Activated T-cell treated with anti-CD3 and anti-CD28 coated beads for 4 hours (primary cell): ENCODE results near the gene NEDD4L.

ENCODE experiments used
- DNase-seq: peaks from one replicate; pipeline ENCODE4 v3.0.0-alpha.2; 2020

NEDD4L gene

DNA sequence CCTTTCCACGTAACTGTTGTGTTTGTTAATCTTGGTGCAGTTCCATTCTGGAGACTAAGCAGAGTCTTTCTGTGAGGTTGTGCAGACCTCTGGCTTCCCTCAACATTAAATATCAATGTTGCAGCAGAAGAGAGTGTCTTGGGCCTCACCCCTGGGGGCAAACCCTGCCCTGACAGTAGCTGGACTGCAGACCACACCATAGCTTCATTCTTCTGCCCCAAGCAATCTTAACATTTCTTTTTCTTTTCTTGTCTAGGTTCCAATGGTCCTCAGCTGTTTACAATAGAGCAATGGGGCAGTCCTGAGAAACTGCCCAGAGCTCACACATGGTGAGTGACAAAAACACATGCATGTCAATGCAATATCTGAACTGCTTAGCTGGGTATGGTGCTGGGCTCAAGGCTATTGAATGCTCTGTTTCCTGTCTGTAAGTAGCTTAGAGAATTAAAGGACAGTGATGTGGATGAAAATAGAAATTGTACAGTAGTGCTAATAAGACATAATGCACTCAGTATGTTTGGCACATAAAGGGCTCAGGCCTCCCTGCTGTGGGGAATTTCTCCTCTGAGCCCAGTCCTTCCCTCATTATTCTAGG, 347.3 kb downstream of the NEDD4L start:
- no peak for DNase-seq

GRCh38 chr18:58391932-58392323, 347.9 kb downstream of the NEDD4L start:
- no peak for DNase-seq

- no peak for DNase-seq
Measured at GRCh38 chr18:58392324-58393000, 348.4 kb downstream of the NEDD4L start.

DNA sequence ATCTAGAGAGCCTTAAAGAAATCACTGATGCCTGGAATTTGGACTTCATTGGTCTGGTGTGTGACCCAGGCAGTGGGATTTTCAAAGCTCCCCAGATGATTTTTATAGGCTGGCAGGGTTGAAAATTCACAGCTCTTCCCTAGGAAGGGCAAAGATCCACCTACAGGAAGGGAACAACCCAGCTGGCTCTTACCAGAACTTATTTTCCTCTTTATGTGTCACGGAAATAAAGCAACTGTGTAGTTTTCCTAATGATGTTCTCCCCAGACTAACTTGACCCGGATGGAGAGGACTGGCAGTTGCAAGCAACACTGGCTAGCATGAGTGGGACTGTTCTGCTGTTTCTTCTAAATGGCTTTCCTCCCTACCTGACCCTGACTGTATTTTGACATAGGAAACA, 349.3 kb downstream of the NEDD4L start:
- DNase-seq, result no peak

GRCh38 chr18:58394046-58394445, 350.0 kb downstream of the NEDD4L start:
- DNase-seq, result no peak

GRCh38 chr18:58394602-58395425, 350.8 kb downstream of the NEDD4L start:
- no peak for DNase-seq

- DNase-seq, result no peak
Measured at GRCh38 chr18:58396144-58396543, 352.1 kb downstream of the NEDD4L start.

GRCh38 chr18:58396966-58397365, 352.9 kb downstream of the NEDD4L start:
- no peak for DNase-seq

DNA sequence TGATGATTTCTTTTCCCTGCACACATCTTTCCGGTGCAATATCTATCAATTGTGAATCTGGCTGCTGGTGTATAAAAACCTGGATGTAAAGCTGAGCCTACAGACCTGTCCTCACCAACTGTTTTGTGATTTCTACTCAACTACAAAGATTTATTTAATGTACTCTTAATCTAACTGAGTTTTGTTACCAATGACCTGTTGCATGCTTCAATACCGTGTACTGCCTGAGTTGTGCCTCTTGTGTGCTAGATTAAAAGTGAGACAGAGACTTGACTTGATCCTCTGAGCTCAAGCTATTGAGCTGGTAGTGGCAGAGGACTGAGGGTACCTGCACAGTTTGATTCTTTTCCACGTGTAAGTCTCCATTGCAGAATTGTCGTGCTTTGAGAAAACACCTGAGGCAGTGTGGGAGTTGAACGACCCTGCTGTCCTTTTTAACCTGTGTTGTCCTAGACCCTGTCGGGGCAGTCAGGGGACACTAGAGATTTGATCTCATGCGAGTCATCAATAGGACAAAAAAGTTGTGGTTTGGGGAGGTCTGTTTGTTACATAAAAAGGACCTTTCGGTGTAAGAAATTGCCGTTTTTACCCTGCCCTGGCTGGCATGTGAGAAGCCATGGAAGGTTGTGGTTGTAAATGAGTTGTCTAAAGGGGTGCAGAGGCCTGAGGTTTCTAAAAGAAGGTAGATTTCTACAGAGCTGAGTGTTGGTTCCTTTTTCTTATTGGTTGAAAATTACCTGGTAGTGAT, 353.5 kb downstream of the NEDD4L start:
- DNase-seq, result no peak

- no peak for DNase-seq
Measured at GRCh38 chr18:58398648-58399398, 354.8 kb downstream of the NEDD4L start.

DNA sequence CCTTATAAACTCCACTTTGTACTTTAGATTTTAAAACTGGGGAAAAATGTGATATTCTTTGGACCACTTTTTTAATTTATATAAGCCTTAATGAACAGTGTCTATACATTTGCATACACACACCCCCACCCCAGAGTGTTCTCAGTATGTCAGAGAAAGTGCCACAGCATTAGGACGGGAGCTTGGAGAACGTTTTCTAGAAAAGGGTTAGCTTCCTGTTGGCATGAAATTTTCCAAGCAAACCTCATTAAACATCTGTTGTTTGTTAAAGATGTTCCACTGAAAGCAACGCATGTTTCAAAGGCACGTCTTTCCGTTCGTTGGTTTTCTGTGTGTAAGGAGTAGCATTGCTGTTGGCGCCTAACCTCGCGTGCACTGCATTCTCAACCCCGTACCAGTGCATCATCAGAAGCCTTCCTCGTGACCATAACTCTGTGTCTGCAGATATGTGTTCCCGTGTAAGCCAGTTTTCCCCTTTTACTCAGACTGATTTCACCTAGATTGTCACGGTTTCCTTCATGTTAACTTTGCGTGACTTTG, 356.4 kb downstream of the NEDD4L start:
- no peak for DNase-seq

GRCh38 chr18:58401191-58401590, 357.2 kb downstream of the NEDD4L start:
- DNase-seq, result no peak

DNA sequence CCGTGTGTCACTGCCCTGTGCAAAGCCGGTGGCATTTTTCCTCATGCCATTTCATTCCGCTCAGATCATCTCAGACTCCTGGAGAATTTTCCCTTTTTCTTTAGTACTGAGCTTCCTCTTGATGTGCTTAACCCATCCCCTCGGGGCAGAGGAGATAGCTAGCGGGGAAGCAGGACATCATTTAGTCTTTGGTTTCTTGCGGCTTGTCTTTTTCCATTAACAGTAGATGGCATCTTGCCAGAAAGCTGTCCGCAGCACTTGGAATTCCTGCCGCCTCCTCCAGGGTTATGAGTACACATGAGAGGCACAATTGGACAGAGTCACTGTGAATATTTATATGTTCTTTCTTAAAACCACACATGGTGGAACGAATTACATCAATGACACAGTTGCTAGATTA, 358.2 kb downstream of the NEDD4L start:
- DNase-seq, result no peak

DNA sequence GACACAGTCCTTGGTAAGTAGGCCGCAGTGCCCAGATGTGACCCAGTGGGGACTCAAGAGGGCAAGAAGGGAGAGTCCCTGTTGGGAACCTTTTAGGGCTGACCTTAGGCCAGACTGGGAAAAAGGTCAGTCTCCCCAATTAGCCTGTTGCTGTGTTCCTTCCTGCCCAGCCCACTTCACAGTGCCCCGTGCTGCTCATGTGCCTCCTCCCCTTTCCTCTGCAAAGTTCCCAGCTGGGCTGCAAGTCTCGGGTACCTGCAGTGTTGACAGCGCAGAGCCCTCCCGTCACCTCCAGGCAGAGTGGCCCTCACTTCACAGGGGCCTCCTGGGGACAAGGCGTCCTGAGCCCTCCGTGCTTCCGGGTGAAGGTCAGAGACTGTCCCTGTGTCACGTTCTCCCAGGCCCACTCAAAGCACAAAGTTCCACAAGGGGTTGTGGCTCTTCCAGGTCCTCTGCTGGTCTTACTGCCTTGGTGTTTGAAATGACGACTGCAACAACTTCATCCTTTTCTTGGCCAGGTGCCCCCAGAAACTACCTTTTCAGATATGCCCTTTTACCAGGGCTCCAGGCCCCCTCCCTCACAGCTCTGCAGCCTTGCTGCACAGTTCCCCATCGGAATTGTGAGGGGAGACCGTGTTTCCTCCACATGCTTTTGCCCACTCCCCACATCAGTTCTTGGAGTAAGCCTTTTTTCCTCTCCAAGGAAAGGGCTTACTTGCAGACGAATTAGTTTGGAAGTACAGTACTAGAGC, 359.1 kb downstream of the NEDD4L start:
- DNase-seq, result no peak

DNA sequence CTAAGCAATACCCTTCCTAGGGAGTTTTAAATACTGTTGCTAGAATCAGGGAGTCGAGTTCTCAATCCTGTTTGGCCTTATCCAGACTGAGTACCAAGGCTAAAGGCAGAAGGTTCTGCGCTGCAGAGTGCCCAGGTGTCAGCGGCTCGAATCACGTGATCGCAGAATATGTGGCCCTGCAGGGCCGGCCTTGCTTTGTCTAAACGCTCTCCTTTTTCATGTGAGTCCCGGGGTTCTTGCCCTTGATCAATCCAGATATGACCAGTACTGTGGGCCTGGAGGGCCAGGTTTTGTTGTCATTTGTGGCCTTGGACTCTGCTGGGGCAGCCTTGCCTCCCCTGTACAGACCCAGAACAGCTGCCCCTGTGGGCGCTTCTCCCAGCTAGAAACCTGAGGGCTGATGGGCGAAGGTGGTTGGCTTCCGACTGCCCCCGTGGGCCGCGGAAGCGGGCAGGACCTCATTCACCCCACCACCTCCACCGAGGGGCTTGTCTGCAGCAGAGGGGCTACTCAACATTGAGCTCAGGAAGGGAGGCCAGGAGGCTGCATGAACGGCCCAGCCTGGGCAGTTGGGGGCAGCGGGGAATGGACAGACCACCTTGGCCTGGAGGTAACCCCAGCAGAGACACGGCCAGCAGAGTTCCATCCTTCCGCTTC, 359.9 kb downstream of the NEDD4L start:
- no peak for DNase-seq

- DNase-seq, result no peak
Measured at GRCh38 chr18:58405107-58405898, 361.3 kb downstream of the NEDD4L start.

- no peak for DNase-seq
Measured at GRCh38 chr18:58407263-58407648, 363.2 kb downstream of the NEDD4L start.

- no peak for DNase-seq
Measured at GRCh38 chr18:58407649-58408407, 363.8 kb downstream of the NEDD4L start.

DNA sequence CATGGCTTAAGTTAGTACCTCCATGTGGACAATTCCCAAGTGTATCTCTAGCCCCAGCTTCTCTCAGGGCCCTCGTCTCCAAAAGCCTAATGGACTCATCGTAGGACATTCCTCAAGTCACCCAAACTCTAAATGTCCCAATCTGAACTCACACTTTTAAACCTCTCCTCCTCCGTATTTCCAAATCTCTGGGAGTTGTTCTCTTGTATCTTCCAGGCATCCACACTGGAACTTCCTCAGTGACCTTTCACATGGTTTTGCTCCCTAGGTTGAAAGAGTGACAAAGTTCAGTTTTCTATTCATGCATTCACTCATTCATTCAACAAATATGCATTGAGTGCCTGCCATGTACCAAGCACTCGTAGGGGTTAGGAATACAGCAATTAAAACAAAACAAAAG, 364.6 kb downstream of the NEDD4L start:
- DNase-seq, result no peak
